Measurements from ENCODE around the gene TPM4. TPM values are rescaled to one million over a fixed set of nuclear protein-coding genes. Genes with fewer than 3 reads are reported as not detected.

The TPM4 gene
- total RNA-seq, 1 donor from 2014 or later = 235 TPM

- H3K36me3 ChIP-seq (ENCODE audit: control insufficient read depth, insufficient read depth, low read length) = no peaks in the 10 kb centered on the region
- no peak overlapping the region for H3K4me3 ChIP-seq (ENCODE audit: low read depth, low read length)
- FAIRE-seq (peak; percentile 40), DNase-seq (ENCODE audit: low read depth) (no peak)
- no peaks in the 10 kb centered on the region for H3K27me3 ChIP-seq (ENCODE audit: control insufficient read depth, insufficient read depth, low read length)
- no peak for TF ChIP-seq CTCF (IDR thresholded peaks at IDR 0.05; ENCODE audit: insufficient read depth, low read length, severe bottlenecking)
Observed at GRCh38 chr19:16043156-16043757, 33.0 kb upstream of the TPM4 start.

GRCh38 chr19:16044746-16045145 is 31.5 kb upstream of the TPM4 start:
- no peaks in the 10 kb centered on the region for H3K36me3 ChIP-seq (ENCODE audit: control insufficient read depth, insufficient read depth, low read length)
- no peak for FAIRE-seq
- H3K27me3 ChIP-seq (ENCODE audit: control insufficient read depth, insufficient read depth, low read length) = no peaks in the 10 kb centered on the region
- no peak overlapping the region for H3K4me3 ChIP-seq (ENCODE audit: low read depth, low read length)
- DNase-seq (ENCODE audit: low read depth) = no peak
- TF ChIP-seq CTCF (IDR thresholded peaks at IDR 0.05; ENCODE audit: insufficient read depth, low read length, severe bottlenecking) = no peak

- no peak for FAIRE-seq
Observed at GRCh38 chr19:16045171-16045570, 31.1 kb upstream of the TPM4 start.

DNA sequence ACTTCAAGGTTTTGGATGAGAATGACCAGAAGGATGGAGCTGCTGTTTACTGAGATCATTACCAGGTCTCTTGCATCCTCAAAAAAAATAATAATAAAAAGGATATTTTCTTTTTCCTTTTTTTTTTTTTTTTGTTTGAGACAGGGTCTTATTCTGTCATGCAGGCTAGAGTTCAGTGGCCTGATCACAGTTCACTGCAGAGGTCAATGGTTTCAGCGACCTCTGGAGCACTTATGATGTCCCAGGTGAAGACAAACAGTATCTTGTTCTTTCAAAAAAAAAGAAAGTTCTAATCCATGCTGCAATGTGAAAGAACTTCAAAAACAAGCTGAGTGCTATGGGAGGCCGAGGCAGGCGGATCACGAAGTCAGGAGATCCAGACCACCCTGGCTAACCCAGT is 30.4 kb upstream of the TPM4 start:
- no peak for TF ChIP-seq CTCF (IDR thresholded peaks at IDR 0.05; ENCODE audit: insufficient read depth, low read length, severe bottlenecking)
- FAIRE-seq = no peak
- Histone ChIP-seq H3K4me3 (ENCODE audit: low read depth, low read length) (no peak overlapping the region), H3K27me3 (ENCODE audit: control insufficient read depth, insufficient read depth, low read length) (no peaks in the 10 kb centered on the region), H3K36me3 (ENCODE audit: control insufficient read depth, insufficient read depth, low read length) (no peaks in the 10 kb centered on the region)
- no peak for DNase-seq (ENCODE audit: low read depth)

More at GRCh38 chr19:16045171-16045570, 31.1 kb upstream of the TPM4 start:
- no peak overlapping the region for H3K4me3 ChIP-seq (ENCODE audit: low read depth, low read length)
- no peaks in the 10 kb centered on the region for H3K27me3 ChIP-seq (ENCODE audit: control insufficient read depth, insufficient read depth, low read length)
- no peaks in the 10 kb centered on the region for H3K36me3 ChIP-seq (ENCODE audit: control insufficient read depth, insufficient read depth, low read length)
- no peak for DNase-seq (ENCODE audit: low read depth)
- TF ChIP-seq CTCF (IDR thresholded peaks at IDR 0.05; ENCODE audit: insufficient read depth, low read length, severe bottlenecking) = no peak

DNA sequence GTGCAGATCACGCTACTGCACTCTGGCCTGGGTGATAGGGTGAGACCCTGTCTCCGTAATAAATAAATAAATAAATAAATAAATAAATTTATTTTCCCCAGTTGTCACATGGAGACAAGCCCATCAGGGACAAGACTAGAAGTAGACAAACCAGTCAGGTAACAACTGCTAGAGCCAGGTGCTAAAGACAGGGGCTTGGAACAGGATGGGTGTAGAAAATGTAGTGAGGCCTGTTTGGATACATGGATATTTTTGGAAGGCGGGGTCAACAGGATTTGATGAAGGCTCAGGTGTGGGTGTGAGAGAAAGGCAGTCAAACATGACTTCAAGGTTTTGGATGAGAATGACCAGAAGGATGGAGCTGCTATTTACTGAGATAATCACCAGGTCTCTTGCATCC is 27.7 kb upstream of the TPM4 start:
- Histone ChIP-seq H3K36me3 (ENCODE audit: control insufficient read depth, insufficient read depth, low read length) (no peaks in the 10 kb centered on the region), H3K27me3 (ENCODE audit: control insufficient read depth, insufficient read depth, low read length) (no peaks in the 10 kb centered on the region), H3K4me3 (ENCODE audit: low read depth, low read length) (no peak overlapping the region)
- FAIRE-seq = no peak
- TF ChIP-seq CTCF (IDR thresholded peaks at IDR 0.05; ENCODE audit: insufficient read depth, low read length, severe bottlenecking) = no peak
- DNase-seq (ENCODE audit: low read depth) = no peak
